Suprapubic skin (tissue), 4 donors: ENCODE results near the gene SLC7A7. TPM values are rescaled to one million over a fixed set of nuclear protein-coding genes. Genes with fewer than 3 reads are reported as not detected.
"Not testable (repeated sequence)": the region's sequence is repeated elsewhere in the genome, so short reads cannot be mapped to it uniquely, and the experiment has no call there.

ENCODE experiments used
- DNase-seq, 2 donors: peaks; one replicate each; pipeline ENCODE4 v3.0.0-alpha.2; 2019; ENCODE audit warnings: low spot score in 2 of 2
- H3K27ac ChIP-seq: fragments of 200-600 bp; sonication (generic); one replicate; pipeline ENCODE4 v1.5.1; 2019
- H3K27me3 ChIP-seq: fragments of 200-600 bp; sonication (generic); one replicate; pipeline ENCODE4 v1.5.1; 2019
- H3K36me3 ChIP-seq: fragments of 200-600 bp; sonication (generic); one replicate; pipeline ENCODE4 v1.5.1; 2019
- H3K4me1 ChIP-seq: fragments of 200-600 bp; sonication (generic); one replicate; pipeline ENCODE4 v1.5.1; 2019
- H3K4me3 ChIP-seq: fragments of 200-600 bp; sonication (generic); one replicate; pipeline ENCODE4 v1.5.1; 2019; ENCODE audit warnings: mild to moderate bottlenecking
- H3K9me3 ChIP-seq: fragments of 200-600 bp; sonication (generic); one replicate; pipeline ENCODE4 v1.5.1; 2019
- EP300 ChIP-seq: sonication (generic); formaldehyde crosslinking; IDR thresholded peaks from one replicate; pipeline ENCODE4 v1.6.1; 2017; ENCODE audit warnings: antibody characterized with exemption
- POLR2A ChIP-seq, 2 donors: fragments of 450-650 bp; IDR thresholded peaks; one replicate each; pipeline ENCODE4 v1.6.1; 2017; ENCODE audit warnings: antibody characterized with exemption in 2 of 2, mild to moderate bottlenecking in 2 of 2, moderate library complexity in 2 of 2
- POLR2AphosphoS5 ChIP-seq, 3 donors: sonication (generic); formaldehyde crosslinking; IDR thresholded peaks; one replicate each; pipeline ENCODE4 v1.6.1; 2017; ENCODE audit warnings: antibody characterized with exemption in 3 of 3
- WGBS: methylation state at CpG from one replicate; pipeline ENCODE4 v1.1.5; 2018; 5-methylcytosine and 5-hydroxymethylcytosine counted together
- total RNA-seq, 4 donors: library from RNA; depleted of rRNA; stranded (reverse); fragments of >200 nt; gene quantifications; one replicate each; pipeline ENCODE4 v1.1.0, GENCODE V29; 2016
- TF ChIP-seq, protein P1 (sequence below), 2 donors: fragments of 200-600 bp in 1 of 2; fragments of 450-650 bp in 1 of 2; sonication (generic) in 1 of 2; IDR thresholded peaks; one replicate each; pipeline ENCODE4 v1.5.1; 2016 to 2019; ENCODE audit warnings: antibody characterized with exemption in 2 of 2, mild to moderate bottlenecking in 1 of 2, moderate library complexity in 1 of 2

The SLC7A7 gene
- total RNA-seq, 4 donors from 2014 or later, result 1.8 to 3.8 (median 2.9) TPM

DNA sequence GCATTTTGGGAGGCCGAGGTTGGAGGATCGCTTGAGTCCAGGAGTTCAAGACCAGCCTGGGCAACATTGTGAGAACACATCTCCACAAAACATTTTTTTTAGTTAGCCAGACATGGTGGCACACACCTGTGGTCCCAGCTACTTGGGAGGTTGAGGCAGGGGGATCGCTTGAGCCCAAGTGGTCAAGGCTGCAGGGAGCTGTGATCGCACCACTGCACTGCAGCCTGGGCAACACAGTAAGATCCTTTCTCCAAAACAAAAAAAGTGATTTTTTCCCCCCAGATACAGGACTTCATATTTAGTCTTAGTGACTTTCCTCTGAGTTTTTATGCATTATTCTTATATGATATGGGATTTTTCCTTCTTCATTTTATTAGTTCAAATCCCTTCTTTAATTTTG lies 28.6 kb downstream of the SLC7A7 start:
- 98% methylated on average over 4 of the region's 4 CpGs for WGBS

GRCh38 chr14:22781301-22781991 lies 33.8 kb downstream of the SLC7A7 start:
- H3K4me1 ChIP-seq, result no peaks in the 10 kb centered on the region
- DNase-seq, result no peak
- H3K27ac ChIP-seq, result no peak overlapping the region
- TF ChIP-seq EP300, result no peak
- no peak for TF ChIP-seq POLR2A (IDR thresholded peaks at IDR 0.05)
- TF ChIP-seq POLR2AphosphoS5 (IDR thresholded peaks at IDR 0.05), result no peak
- TF ChIP-seq, protein P1, sequence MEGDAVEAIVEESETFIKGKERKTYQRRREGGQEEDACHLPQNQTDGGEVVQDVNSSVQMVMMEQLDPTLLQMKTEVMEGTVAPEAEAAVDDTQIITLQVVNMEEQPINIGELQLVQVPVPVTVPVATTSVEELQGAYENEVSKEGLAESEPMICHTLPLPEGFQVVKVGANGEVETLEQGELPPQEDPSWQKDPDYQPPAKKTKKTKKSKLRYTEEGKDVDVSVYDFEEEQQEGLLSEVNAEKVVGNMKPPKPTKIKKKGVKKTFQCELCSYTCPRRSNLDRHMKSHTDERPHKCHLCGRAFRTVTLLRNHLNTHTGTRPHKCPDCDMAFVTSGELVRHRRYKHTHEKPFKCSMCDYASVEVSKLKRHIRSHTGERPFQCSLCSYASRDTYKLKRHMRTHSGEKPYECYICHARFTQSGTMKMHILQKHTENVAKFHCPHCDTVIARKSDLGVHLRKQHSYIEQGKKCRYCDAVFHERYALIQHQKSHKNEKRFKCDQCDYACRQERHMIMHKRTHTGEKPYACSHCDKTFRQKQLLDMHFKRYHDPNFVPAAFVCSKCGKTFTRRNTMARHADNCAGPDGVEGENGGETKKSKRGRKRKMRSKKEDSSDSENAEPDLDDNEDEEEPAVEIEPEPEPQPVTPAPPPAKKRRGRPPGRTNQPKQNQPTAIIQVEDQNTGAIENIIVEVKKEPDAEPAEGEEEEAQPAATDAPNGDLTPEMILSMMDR (IDR thresholded peaks at IDR 0.05), result no peak
- H3K36me3 ChIP-seq, result no peaks in the 10 kb centered on the region
- no peak overlapping the region for H3K4me3 ChIP-seq
- 7% methylated on average over 1 of the region's 1 CpG for WGBS
- no peaks in the 10 kb centered on the region for H3K9me3 ChIP-seq
- no peaks in the 10 kb centered on the region for H3K27me3 ChIP-seq

More for the DNA sequence above, 28.6 kb downstream of the SLC7A7 start:
- no peaks in the 10 kb centered on the region for H3K27me3 ChIP-seq
- no peak for DNase-seq
- TF ChIP-seq POLR2AphosphoS5 (IDR thresholded peaks at IDR 0.05) (no peak), POLR2A (IDR thresholded peaks at IDR 0.05) (no peak), EP300 (no peak)
- TF ChIP-seq, protein P1 (IDR thresholded peaks at IDR 0.05), result no peak
- H3K27ac ChIP-seq, result no peak overlapping the region
- H3K36me3 ChIP-seq, result no peaks in the 10 kb centered on the region
- H3K4me3 ChIP-seq, result no peak overlapping the region
- H3K9me3 ChIP-seq, result no peaks in the 10 kb centered on the region
- H3K4me1 ChIP-seq, result no peaks in the 10 kb centered on the region

DNA sequence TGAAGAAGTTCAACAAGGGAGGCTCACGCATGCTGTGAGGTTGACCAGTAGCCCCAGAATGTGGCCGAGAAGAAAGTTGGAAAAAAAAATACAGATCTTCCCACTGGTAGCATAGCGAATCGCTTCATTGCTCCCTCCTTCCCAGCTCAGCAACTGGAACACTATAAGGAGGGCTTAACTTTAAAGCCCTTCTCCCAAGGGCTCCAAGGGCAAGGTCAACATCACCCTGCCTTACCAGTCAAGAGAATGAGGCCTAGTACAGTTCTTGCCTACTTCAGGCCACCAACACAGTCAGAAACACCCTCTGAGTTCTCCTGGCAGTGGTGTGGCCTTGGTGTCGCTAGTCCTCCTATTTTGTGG lies 34.3 kb downstream of the SLC7A7 start:
- Histone ChIP-seq H3K4me3 (no peak overlapping the region), H3K27ac (no peak overlapping the region), H3K4me1 (no peaks in the 10 kb centered on the region), H3K9me3 (no peaks in the 10 kb centered on the region), H3K27me3 (no peaks in the 10 kb centered on the region), H3K36me3 (no peaks in the 10 kb centered on the region)
- no peak for TF ChIP-seq EP300
- TF ChIP-seq, protein P1 (IDR thresholded peaks at IDR 0.05), result no peak
- DNase-seq, result no peak
- 94% methylated on average over 5 of the region's 5 CpGs for WGBS

- TF ChIP-seq POLR2A (IDR thresholded peaks at IDR 0.05) (no peak), POLR2AphosphoS5 (IDR thresholded peaks at IDR 0.05) (no peak), EP300 (no peak)
- TF ChIP-seq, protein P1 (IDR thresholded peaks at IDR 0.05), result no peak
- 88% methylated on average over 2 of the region's 2 CpGs for WGBS
- DNase-seq, result no peak
Measured at GRCh38 chr14:22780105-22780679, 35.0 kb downstream of the SLC7A7 start.

DNA sequence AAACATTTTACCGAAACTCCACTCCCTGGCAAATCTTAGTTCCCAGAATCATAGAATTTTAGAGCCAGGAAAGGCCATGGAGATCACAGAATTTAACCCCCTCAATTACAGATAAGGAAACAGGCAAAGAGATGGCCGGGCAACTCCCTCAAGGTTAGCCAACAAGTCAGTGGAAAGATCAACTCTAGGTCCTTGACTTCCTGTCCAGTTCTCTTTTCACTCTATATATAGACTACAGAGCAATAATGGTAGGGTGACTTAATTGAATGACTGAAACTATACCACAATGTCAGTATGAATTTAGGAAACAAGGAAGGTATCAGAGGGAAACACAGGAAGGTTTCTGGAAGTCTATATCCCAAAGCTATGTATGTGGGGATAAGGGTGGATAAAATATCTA lies 37.2 kb downstream of the SLC7A7 start:
- H3K27me3 ChIP-seq, result no peaks in the 10 kb centered on the region
- H3K36me3 ChIP-seq, result peaks cover 16% of the 10 kb centered on the region
- DNase-seq, result no peak
- H3K4me3 ChIP-seq, result no peak overlapping the region
- no peak overlapping the region for H3K27ac ChIP-seq
- TF ChIP-seq, protein P1 (IDR thresholded peaks at IDR 0.05), result no peak
- TF ChIP-seq EP300 (no peak), POLR2AphosphoS5 (IDR thresholded peaks at IDR 0.05) (no peak), POLR2A (IDR thresholded peaks at IDR 0.05) (no peak)
- H3K4me1 ChIP-seq, result no peaks in the 10 kb centered on the region
- H3K9me3 ChIP-seq, result no peaks in the 10 kb centered on the region
- 91% methylated on average over 2 of the region's 2 CpGs for WGBS

More at GRCh38 chr14:22780105-22780679, 35.0 kb downstream of the SLC7A7 start:
- no peaks in the 10 kb centered on the region for H3K27me3 ChIP-seq
- no peaks in the 10 kb centered on the region for H3K9me3 ChIP-seq
- H3K4me1 ChIP-seq, result no peaks in the 10 kb centered on the region
- H3K4me3 ChIP-seq, result no peak overlapping the region
- H3K27ac ChIP-seq, result no peak overlapping the region
- peaks cover 2% of the 10 kb centered on the region for H3K36me3 ChIP-seq

DNA sequence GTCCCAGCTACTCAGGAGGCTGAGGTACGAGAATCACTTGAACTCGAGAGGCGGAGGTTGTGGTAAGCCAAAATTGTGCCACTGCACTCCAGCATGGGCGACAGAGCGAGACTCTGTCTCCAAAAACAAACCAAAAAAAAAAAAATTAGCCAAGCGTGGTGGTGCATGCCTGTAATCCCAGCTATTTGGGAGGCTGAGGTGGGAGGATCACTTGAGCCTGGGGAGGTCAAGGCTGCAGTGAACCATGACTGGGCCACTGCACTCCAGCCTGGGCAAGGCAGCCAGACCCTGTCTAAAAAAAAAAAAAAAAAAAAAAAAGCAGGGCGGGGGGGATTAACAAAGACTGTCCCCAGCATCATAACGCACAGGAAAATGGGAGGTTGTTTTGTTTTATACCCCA lies 38.4 kb downstream of the SLC7A7 start:
- H3K4me3 ChIP-seq, H3K27me3 ChIP-seq, H3K4me1 ChIP-seq, H3K27ac ChIP-seq, H3K9me3 ChIP-seq, DNase-seq: not testable (repeated sequence)
- 95% methylated on average over 8 of the region's 8 CpGs for WGBS
- peaks cover 24% of the 10 kb centered on the region for H3K36me3 ChIP-seq
